ENCODE measurements around the gene ENTPD2.

DNA sequence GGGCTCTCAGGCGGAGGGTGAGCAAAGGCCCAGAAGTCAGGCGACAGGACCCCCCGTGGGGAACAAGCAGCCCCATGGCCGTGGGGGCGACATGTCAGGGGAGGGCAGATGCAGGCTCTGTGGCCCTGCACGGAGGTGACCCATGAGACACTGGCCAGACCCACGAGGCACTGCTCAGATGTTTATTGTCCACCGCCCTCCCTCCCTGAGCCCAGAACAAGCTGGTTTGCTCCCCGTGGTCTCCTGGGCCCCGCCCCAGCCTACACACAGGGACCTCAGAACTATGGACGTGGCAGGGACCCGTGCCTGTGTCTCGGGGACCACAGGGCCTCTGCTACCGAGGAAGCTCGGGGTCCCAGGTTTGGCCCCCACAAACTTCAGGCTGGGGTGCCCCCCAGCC, 23.9 kb downstream of the ENTPD2 start:
- no peak for TF ChIP-seq BHLHE40 (IDR thresholded peaks at IDR 0.05; ENCODE audit: borderline replicate concordance)
- TF ChIP-seq FOXA1 (IDR thresholded peaks at IDR 0.05): no peak
- no peak for TF ChIP-seq SP1 (IDR thresholded peaks at IDR 0.05)
- no peak for TF ChIP-seq ZNF384 (IDR thresholded peaks at IDR 0.05)
- TF ChIP-seq, protein P1, sequence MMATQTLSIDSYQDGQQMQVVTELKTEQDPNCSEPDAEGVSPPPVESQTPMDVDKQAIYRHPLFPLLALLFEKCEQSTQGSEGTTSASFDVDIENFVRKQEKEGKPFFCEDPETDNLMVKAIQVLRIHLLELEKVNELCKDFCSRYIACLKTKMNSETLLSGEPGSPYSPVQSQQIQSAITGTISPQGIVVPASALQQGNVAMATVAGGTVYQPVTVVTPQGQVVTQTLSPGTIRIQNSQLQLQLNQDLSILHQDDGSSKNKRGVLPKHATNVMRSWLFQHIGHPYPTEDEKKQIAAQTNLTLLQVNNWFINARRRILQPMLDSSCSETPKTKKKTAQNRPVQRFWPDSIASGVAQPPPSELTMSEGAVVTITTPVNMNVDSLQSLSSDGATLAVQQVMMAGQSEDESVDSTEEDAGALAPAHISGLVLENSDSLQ (IDR thresholded peaks at IDR 0.05): no peak
- no peak for TF ChIP-seq FOXK2 (IDR thresholded peaks at IDR 0.05)
- TF ChIP-seq TARDBP (IDR thresholded peaks at IDR 0.05): no peak
- no peak for TF ChIP-seq ELF4 (IDR thresholded peaks at IDR 0.05)
- no peak for TF ChIP-seq SUZ12 (IDR thresholded peaks at IDR 0.05)
- no peak for TF ChIP-seq FOXM1 (IDR thresholded peaks at IDR 0.05; ENCODE audit: borderline replicate concordance)
- TF ChIP-seq NFRKB (IDR thresholded peaks at IDR 0.05): no peak
- TF ChIP-seq L3MBTL2 (conservative IDR thresholded peaks at IDR 0.05): no peak
- no peak for TF ChIP-seq LEF1 (IDR thresholded peaks at IDR 0.05; ENCODE audit: borderline replicate concordance)

Data from HEK293T (cell line).